K562 (cell line): Measurements from ENCODE around the gene UBE2K. TPM values are rescaled to one million over a fixed set of nuclear protein-coding genes. Genes with fewer than 3 reads are reported as not detected.
A peak's percentile ranks its signal among the peaks of the same experiment; 100 is the strongest.

Source experiments
- AFF4 ChIP-seq: sonication (generic); formaldehyde crosslinking; IDR thresholded peaks from 2 replicates; pipeline ENCODE4 v1.8.0; 2023; ENCODE audit warnings: mild to moderate bottlenecking, missing genetic modification reagents
- ARID1B ChIP-seq: fragments of 450-650 bp; IDR thresholded peaks from 2 replicates; pipeline ENCODE4 v1.6.1; 2016; ENCODE audit warnings: antibody characterized with exemption, mild to moderate bottlenecking, inconsistent platforms
- CBFA2T3 ChIP-seq: fragments of 450-650 bp; IDR thresholded peaks from 2 replicates; pipeline ENCODE4 v1.6.1; 2017
- CBX1 ChIP-seq: sonication (generic); IDR thresholded peaks from 2 replicates; pipeline ENCODE4 v1.6.1; 2016; ENCODE audit warnings: antibody characterized with exemption, low read depth, mild to moderate bottlenecking
- ETV1 ChIP-seq: fragments of 450-650 bp; conservative IDR thresholded peaks from 2 replicates; pipeline ENCODE4 v1.6.1; 2016; ENCODE audit warnings: missing genetic modification characterization, control low read depth, low read depth, missing compliant biosample characterization
- EWSR1 ChIP-seq: fragments of 450-650 bp; IDR thresholded peaks from 2 replicates; pipeline ENCODE4 v1.6.1; 2018; ENCODE audit warnings: borderline replicate concordance, mild to moderate bottlenecking, low read depth, moderate library complexity; ENCODE audit not compliant: partially characterized antibody
- KDM4B ChIP-seq, 2 experiments: fragments of 450-650 bp in 1 of 2; sonication (generic) in 1 of 2; IDR thresholded peaks; 2 replicates each; pipeline ENCODE4 v1.6.1; 2016 to 2017; ENCODE audit warnings: borderline replicate concordance in 2 of 2, antibody characterized with exemption in 1 of 2, low read depth in 1 of 2, mild to moderate bottlenecking in 1 of 2
- MAFF ChIP-seq: IDR thresholded peaks from 2 replicates; pipeline ENCODE4 v1.6.1; 2012; ENCODE audit warnings: low read length, improper control_type of control experiment
- MLX ChIP-seq, 2 experiments: fragments of 450-650 bp in 1 of 2; sonication (generic) in 1 of 2; formaldehyde crosslinking; conservative IDR thresholded peaks; 2 replicates each; pipeline versions ENCODE4 v1.4.0 to v1.8.1; 2020 to 2022; ENCODE audit warnings: mild to moderate bottlenecking in 1 of 2, missing genetic modification reagents in 1 of 2
- POLR2B ChIP-seq: fragments of 450-650 bp; IDR thresholded peaks from 2 replicates; pipeline ENCODE4 v1.6.1; 2018; ENCODE audit warnings: low read depth; ENCODE audit not compliant: partially characterized antibody
- RNF2 ChIP-seq: sonication (generic); IDR thresholded peaks from 2 replicates; pipeline ENCODE4 v1.6.1; 2016
- SAFB ChIP-seq: fragments of 200-400 bp; formaldehyde crosslinking; IDR thresholded peaks from 2 replicates; pipeline ENCODE4 v1.6.1; 2017; ENCODE audit warnings: low read depth, low read length, borderline replicate concordance
- TAL1 ChIP-seq: fragments of 450-650 bp; IDR thresholded peaks from 2 replicates; pipeline ENCODE4 v1.6.1; 2016; ENCODE audit warnings: mild to moderate bottlenecking
- UBTF ChIP-seq, 2 experiments: IDR thresholded peaks; 2 replicates each; pipeline ENCODE4 v1.6.1; 2012; ENCODE audit warnings: improper control_type of control experiment in 2 of 2, low read depth in 2 of 2, low read length in 2 of 2, borderline replicate concordance in 1 of 2
- ZNF146 ChIP-seq: IDR thresholded peaks from one replicate; pipeline ENCODE4 v1.6.1; 2018; ENCODE audit warnings: missing compliant biosample characterization; ENCODE audit not compliant: unreplicated experiment
- ZNF184 ChIP-seq: sonication (generic); formaldehyde crosslinking; IDR thresholded peaks from 2 replicates; pipeline ENCODE4 v1.5.0; 2020; ENCODE audit warnings: missing genetic modification reagents
- ZNF449 ChIP-seq: fragments of 250-450 bp; sonication (Bioruptor Pico); IDR thresholded peaks from 2 replicates; pipeline ENCODE4 v1.8.0; 2022; ENCODE audit warnings: moderate library complexity, mild to moderate bottlenecking, inconsistent platforms
- polyA plus RNA-seq, 8 experiments: library from polyadenylated mRNA; depleted of rRNA in 4 of 8; stranded (reverse) in 5 of 8; unstranded in 3 of 8; fragments of >200 nt; fragmentation: Nextera tagmentation in 2 of 8; fragmentation: Illumina TruSeq in 1 of 8; extraction: Ambion mirVana in 2 of 8; extraction: Trizol in 1 of 8; gene quantifications; 2 replicates each; pipeline versions ENCODE4 v1.2.1 to v1.2.3, GENCODE V29; 2011 to 2014; ENCODE audit warnings: inconsistent platforms in 1 of 8, missing spikeins in 1 of 8
- total RNA-seq, 7 experiments: library from RNA; depleted of rRNA in 6 of 7; stranded (reverse); fragments of >200 nt in 6 of 7; fragmentation: Illumina TruSeq in 2 of 7; extraction: Trizol in 2 of 7; gene quantifications; 2 replicates each; pipeline versions ENCODE4 v1.2.1 to v1.2.3, GENCODE V29; 2011 to 2021; ENCODE audit warnings: low replicate concordance in 1 of 7

The UBE2K gene
- total and polyA plus RNA-seq, 9 of the 15 experiments (the other 6 are each of a cell fraction or from before 2014, with no cell fraction given): 29.8 to 190 (median 62.6) TPM

GRCh38 chr4:39785083-39785482 is 87.1 kb downstream of the UBE2K start (continued):
- TF ChIP-seq AFF4 (no peak), CBX1 (no peak), EWSR1 (peak; percentile 71), ARID1B (peak; percentile 58), UBTF (IDR thresholded peaks at IDR 0.05; ENCODE audit: borderline replicate concordance in 1 of 2, low read depth in 2 of 2, low read length in 2 of 2) (no peak), MAFF (no peak), SAFB (no peak), POLR2B (no peak), TAL1 (peak; percentile 46; the same call in 1 of the 2 replicates), ZNF449 (CRISPR knock-in tag) (no peak), ZNF146 (CRISPR knock-in tag) (no peak), KDM4B (IDR thresholded peaks at IDR 0.05; ENCODE audit: borderline replicate concordance in 2 of 2, low read depth in 1 of 2) (no peak), RNF2 (no peak), CBFA2T3 (peak; percentile 67), ZNF184 (CRISPR knock-in tag) (no peak), ETV1 (tag) (no peak), MLX (CRISPR knock-in tag; conservative IDR thresholded peaks at IDR 0.05) (no peak)
